ENCODE data around the gene GUCY1A2.

GRCh38 chr11:107017104-107017432 is 1.2 kb downstream of the GUCY1A2 start:
- no peak for TF ChIP-seq CTCF (conservative IDR thresholded peaks at IDR 0.05)
- TF ChIP-seq ZFX (IDR thresholded peaks at IDR 0.05) = no peak
